OCI-LY3 (cell line): ENCODE data around the gene SBNO2.

Experiments used
- CTCF ChIP-seq: fragments of 200-600, 300-600 bp; sonication (generic); IDR thresholded peaks from 2 replicates; pipeline ENCODE4 v1.5.1; 2014; ENCODE audit warnings: antibody characterized with exemption, low read length, low read depth
- EZH2phosphoT487 ChIP-seq: fragments of 200-600 bp; shearing (Covaris generic); IDR thresholded peaks from 2 replicates; pipeline ENCODE4 v1.6.1; 2018; ENCODE audit warnings: antibody characterized with exemption, mixed run types, low read depth

GRCh38 chr19:1115646-1116420, 58.2 kb downstream of the SBNO2 start:
- TF ChIP-seq EZH2phosphoT487 (no peak), CTCF (no peak)
